ENCODE results near the gene EXD2.
A peak's percentile ranks its signal among the peaks of the same experiment; 100 is the strongest.
"Not testable (repeated sequence)": the region's sequence is repeated elsewhere in the genome, so short reads cannot be mapped to it uniquely, and the experiment has no call there.

Gene EXD2, protein sequence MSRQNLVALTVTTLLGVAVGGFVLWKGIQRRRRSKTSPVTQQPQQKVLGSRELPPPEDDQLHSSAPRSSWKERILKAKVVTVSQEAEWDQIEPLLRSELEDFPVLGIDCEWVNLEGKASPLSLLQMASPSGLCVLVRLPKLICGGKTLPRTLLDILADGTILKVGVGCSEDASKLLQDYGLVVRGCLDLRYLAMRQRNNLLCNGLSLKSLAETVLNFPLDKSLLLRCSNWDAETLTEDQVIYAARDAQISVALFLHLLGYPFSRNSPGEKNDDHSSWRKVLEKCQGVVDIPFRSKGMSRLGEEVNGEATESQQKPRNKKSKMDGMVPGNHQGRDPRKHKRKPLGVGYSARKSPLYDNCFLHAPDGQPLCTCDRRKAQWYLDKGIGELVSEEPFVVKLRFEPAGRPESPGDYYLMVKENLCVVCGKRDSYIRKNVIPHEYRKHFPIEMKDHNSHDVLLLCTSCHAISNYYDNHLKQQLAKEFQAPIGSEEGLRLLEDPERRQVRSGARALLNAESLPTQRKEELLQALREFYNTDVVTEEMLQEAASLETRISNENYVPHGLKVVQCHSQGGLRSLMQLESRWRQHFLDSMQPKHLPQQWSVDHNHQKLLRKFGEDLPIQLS

DNA sequence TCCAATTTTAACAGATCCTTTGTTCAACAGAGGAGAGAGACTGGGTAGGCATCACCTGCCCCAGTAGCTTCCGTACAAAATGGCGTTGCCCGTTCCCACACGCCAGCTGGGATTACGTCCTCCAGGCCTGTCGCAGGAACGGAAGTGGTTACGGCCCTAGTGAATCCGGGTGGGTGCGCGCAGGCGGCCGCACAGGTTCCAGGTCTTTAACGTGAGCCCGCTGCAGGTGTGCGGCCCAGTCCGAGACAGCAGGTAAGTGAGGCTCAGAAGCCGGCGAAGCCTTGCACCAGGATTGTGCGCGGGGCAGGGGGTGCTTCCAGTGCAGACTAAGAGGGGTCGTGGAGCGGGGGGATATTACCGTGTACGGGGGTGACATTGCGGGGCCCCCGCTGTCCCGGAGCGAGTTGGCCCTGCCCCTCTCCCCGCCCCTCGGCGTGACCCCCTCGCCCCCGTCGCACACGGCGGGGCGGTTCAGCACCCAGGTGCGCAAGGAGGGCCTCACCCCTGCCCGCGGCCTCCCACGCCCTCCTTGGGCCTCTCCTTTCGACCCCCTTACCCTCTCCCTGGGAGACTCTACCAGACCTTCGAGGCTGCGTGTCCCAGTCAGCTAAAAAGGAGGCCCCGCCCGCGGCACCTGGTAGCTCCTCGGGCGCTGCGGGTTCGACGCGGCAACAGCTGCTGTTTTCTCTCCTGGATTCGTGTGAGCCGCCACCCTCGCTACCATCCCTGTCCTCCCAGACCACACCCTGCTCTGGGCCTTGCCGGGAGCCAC, at the start of gene EXD2:
TSS of gene EXD2 (plus strand) at position 159 of the 772 bp plus-strand sequence. CDS start 17,973 bp downstream, outside the sequence.
- peak; percentile 81 to 85 for DNase-seq

DNA sequence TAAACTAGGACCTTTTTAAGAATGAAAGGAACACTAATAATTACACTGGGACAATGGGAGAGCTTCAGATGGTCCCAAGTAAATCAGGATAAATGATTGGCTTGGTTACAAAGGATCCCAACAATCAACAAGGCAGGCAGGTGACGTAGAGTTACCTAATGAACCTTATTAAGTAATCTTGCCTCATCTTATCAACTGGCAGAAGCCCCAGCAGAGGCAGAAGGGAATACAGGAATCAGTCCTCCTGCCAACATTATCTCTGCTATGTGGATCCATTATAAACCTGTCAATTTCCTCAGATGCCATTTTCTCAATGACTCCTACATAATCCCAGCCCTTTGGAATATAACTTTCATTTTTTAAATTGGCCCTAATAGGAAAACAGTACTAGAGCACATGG, 49.7 kb upstream of the EXD2 start:
- DNase-seq = no peak

DNA sequence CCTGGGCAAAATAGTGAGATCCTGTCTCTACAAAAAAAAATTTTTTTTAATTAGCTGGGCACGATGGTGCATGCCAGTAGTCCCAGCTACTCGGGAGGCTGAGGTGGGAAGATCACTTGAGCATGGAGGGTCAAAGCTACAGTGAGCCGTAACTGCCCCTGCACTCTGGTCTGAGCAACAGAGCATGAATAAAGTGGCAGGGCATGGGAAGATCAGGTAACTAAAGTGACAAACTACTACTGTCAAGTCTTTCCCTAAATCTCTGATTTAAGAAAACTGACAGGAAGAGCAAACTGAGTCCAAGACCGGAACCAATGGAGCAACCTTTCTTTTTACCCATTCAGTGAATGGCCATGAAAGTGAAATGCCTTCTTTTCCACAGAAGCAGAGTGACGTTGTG, 49.2 kb upstream of the EXD2 start:
- DNase-seq = no peak

DNA sequence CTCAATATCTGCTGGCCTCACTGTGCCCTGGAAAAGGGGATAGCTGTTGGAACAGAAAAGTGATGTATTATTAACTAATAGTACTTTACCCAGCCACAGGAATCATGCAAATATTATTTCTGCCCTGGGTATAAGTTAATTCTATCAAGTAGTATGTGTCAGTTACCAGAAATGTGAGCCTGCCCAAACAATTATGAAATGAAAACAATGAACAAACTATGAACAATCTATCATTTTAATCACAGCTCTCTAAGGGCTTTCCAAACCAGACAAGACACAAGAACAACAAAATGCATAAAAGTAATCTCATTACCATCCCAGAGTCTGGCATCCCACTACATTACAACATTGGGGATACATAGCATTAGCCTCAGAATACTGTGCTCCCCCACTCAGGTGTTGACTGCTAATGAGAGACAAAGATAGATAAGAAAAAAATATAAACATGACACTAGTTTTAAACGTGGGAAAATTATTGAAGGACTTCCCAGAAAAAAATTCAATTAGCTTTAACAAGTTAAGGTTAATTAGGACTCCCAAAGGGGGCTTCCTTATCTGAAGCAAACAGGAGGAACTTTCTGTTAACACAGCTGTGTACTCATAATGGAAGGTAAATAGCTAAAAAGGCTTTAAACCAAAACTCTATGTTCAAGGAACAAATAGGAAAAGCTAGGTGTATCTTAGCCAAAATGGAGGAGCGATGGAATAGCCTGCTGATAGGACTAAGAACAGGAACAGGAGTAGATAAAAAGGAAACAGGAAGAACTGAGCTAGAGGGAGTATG, 41.6 kb upstream of the EXD2 start:
- DNase-seq = no peak

DNA sequence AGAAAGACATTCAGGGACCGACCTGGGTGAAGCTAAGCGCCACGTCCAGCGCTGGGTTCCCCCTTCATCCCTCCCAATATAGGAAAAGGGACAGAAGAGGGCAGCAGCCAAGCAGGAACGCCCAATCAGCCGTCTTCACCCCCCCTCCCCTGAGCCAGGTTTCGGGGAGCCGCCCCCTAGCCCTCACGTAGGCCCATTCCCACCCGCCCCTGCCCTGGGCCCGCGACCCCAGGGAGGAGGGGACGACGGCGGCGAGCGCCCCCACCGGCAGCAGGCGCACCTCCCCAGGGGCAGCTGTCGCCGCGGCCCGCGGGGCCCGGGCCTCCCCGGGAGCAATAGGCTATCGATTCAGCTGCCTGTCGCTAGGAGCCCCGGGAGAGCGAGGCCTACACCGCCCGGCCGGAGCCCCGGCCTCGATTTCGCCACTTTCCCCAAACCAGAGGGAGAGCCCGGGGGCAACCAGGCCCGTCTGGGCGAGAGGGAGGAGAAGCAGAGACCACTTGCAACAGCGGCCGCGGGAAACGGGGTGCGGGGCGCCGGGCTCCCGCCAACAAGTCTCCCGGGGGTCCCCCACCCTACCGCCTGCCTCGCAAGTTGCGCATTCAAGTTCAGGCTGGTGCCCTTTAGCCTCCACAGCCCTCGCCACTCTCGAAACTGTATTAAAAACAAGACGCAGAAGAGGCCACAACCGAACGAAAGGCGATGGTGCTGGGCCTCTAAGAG, 39.7 kb upstream of the EXD2 start:
- peak; percentile 72 to 79 for DNase-seq

DNA sequence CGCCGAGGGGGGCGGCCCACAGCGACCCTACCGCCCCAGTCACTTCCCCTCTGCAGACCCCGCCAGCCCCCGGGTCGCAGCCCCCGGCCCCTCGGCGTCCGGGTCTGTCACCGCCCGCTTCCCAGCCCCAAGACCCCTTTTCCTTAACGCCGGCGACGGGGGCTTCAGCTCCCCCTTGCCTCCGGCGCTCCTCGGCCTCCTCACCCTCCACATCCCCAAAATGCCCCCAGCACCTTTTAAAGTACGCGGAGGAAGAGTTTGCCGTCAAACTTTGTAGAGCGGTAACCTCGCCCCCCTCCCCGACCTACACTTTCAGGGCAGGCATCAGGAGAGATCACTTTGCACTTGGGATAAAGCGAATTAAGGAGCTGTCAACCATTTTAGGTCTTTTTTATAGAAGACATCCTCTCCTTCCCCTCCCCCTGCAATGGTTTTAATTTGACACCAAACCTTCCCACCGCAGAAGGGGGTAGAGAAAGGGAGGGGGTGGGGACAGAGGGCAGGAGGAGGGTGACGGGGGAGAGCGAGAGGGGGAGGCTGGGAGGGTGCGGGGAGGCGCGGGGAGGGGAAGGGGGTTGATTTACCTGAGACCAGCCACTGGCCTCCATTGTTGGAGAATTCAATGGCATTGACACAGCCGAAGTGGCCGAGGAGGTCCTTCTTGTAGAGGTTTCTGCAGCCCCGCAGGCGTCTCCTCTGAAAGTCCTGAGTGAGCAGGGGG, 39.0 kb upstream of the EXD2 start:
- peak; percentile 42 to 48 for DNase-seq

DNA sequence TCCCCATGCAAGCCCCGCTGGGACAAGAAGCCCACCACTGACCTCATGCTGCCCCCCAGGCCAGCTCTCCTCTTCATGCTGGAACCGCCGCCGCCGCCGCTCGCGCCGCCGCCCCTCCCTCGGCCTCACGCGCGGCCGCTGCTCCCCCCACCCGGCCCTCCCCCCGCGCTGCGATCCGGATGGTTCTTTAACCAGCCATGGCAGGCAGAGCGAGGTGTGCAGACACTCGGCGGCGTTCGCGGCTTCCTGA, 38.5 kb upstream of the EXD2 start, which contains the start of gene DCAF5:
TSS of gene DCAF5 (minus strand) at position 218 of the 250 bp plus-strand sequence. CDS start at position 77, 141 bp downstream.
- peak; percentile 92 to 93 for DNase-seq

DNA sequence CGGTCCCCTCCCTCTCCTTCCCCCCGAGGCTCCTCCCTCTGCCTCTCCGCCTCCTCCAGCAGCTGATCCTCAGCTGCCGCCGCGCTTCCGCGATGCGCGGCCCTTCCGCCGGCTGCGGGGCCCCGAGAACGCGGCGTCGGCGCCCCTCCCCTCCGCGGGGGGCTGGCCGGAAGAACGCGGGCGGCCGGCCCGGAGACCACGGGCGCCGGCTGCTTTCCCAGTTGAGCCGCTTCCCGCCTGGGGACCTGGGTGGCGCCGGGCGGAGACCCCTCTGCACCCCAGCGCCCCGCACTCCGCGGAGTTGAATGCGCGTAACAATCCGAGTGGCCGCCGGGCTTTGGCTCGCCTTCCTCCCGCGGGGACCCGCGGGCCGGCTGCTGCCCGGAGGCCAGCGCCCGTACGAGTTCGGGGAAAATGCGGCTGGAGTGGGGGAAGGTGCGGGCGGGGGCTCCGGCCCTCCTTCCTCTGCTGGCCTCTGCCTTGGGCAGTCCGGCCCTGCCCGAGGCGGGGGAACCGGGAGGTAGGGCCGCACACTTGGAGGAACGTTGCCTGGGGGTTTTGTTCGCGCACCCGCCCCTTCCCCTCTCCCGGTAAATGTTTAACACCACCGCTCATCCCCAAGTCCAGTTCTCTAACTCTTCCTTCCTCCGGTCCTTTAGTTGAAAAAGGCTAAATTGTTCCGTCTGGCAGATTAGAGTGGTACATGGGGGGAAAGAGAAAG, 38.0 kb upstream of the EXD2 start:
- no peak for DNase-seq

DNA sequence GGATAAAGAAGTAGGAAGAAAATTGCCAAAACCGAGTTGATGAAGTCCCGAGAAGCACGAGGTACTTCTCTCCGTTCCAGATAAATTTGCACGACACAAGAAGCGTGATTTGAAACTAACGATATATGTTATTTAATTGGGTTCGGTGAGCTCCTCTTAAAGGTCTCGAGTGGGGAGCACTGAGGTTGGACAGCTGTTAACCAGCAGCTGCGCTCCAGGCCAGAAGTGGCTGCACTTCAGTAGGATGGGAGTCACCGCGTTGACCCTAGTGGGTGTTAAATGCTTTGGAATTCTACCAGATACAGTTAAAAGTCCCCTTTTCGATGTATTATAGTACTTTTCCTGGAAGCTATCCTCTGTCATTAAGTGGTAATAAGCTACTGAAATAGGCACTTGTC, 37.4 kb upstream of the EXD2 start:
- no peak for DNase-seq

DNA sequence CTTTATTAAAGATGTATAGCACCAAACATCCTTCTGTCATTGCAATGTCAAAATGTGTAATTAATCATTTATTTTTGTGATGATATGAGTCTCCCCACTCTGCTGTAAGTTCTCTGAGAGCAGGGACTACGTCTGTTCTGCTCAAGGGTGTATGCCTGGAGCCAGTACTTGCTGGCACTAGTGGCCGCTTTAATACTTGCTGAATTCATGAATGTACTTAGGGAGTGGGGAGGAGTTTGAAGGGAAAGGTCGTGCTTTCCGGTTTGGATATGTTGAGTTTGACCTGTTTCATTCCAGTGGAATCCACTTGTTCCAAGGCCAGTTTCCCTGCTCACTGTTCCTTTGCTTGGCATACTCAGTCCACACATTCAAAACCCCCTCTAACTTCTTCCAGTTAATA, 36.5 kb upstream of the EXD2 start:
- DNase-seq = no peak

DNA sequence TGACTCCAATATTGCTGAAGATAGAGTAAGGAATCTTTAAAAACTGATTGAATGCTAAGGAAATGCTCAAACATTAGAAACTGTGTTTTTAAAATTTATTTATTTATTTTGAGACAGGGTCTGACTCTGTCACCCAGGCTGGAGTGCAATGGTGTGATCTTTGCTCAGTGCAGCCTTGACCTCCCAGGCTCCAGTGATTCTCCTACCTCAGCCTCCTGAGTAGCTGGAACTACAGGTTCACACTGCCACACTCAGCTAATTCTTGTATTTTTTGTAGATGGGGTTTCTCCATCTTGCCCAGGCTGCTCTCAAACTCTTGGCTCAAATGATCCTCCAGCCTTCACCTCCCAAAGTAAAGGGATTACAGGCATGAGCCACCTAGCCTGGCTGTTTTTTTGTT, 35.1 kb upstream of the EXD2 start:
- DNase-seq = no peak

DNA sequence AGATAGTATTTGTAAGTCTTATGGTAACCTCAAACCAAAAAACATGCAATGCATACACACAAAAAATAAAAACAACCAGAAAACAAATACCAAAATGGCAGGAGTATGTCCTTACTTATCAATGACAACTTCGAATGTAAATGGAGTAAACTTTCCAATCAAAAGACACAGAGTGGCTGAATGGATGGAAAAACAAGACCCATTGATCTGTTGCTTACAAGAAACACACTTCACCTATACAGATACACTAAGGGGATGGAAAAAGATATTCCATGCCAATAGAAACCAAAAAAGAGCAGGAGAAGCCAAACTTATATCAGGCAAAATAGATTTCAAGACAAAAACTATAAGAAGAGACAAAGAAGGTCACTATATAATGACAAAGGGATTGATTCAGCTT, 29.7 kb upstream of the EXD2 start:
- no peak for DNase-seq

DNA sequence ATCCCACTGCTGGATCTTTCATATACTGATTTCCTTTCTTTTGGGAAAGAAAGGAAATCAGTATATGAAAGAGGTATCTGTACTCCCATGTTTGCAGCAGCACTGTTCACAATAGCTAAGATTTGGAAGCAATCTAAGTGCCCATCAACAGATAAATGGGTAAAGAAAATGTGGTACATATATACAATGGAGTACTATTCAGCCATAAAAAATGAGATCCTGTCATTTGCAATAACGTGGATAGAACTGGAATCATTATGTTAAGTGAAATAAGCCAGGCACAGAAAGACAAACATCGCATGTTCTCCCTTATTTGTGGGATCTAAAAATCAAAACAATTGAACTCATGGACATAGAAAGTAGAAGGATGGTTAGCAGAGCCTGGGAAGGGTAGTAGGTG, 25.5 kb upstream of the EXD2 start:
- not testable (repeated sequence) for DNase-seq

DNA sequence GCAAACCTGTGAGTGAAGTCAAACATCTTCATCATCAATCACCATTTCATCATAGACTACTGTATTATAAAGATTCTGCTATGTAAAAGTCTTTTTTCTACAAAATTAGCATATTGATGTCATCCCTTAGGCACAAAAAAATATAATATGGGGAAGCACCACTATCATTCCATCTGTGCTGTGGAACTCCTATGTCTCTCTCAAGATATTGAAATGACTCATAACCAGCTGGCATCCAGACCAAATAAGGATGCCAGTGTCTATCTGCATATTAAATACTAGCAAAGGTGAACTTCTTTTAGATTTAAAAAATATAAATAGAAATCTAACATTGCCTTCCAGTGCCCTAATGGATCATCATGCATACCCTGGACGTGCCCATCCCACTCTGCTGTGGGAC, 20.5 kb upstream of the EXD2 start:
- DNase-seq = no peak

DNA sequence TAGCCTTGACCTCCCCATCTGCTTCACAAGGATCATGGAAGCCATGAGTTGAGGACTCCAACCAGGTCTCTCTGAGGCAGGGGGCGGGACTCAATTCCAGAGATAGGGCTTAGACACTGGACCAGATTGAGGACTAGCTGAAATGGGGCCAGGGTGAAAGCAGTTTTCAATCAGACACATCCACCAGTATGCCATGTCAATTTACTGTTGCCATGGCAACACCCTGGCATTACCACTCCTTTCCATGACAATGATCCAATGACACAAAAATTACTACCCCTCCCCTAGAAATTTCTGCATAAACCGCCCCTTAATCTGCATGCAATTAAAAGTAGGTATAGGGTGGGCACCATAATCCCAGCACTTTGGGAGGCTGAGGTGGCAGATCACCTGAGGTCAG, 19.7 kb upstream of the EXD2 start:
- DNase-seq = no peak

DNA sequence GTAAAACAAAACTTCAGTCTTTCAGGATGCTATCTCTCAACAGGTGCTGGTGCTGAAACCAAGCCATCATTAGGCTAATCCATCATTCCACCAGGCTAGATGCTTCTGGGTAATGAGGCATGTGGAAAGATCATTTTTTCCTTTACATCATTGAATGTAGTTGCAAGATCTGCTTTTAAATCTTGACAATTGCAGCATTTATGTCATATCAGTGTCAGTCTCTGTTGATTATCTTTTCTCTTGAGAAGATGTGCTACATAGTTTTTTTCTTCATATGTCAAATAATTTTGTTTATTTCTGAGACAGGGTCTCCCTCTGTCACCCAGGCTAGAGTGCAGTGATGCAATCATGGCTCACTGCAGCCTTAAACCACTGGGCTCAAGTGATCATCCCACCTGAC, 16.2 kb upstream of the EXD2 start:
- DNase-seq = no peak

DNA sequence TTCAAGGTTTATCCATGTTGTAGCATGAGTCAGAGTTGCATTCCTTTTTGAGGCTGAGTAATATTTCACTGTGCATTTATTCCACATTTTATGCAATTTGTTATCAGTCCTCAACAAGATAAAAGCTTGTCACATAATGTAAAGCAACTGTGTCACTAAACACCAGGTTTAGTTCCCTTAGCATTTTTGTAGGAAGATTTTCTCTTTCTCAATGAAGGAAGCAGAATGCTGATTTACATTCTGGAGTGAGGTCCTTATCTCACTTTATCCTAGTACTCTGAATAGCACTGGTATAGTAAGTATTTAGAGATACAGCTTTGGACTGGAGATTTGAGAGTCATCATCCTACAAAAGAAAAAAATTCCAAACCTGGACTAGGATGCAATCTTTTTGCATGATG, 9.8 kb upstream of the EXD2 start:
- DNase-seq = no peak

DNA sequence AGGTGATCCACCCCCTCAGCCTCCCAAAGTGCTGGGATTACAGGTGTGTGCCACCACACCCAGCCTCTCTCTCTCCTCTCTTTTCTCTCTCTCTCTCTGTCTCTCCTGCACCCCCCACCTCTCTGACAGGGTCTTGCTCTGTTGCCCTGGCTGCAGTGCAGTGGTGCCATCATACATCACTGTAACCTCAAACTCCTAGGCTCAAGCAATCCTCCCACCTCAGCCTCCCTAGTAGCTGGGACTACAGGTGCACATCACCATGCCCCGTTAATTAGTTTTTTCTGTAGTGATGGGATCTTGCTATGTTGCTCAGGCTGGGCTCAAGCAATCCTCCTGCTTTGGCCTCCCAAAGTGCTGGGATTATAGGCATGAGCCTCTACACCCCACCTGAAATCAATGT, 8.7 kb upstream of the EXD2 start:
- not testable (repeated sequence) for DNase-seq

DNA sequence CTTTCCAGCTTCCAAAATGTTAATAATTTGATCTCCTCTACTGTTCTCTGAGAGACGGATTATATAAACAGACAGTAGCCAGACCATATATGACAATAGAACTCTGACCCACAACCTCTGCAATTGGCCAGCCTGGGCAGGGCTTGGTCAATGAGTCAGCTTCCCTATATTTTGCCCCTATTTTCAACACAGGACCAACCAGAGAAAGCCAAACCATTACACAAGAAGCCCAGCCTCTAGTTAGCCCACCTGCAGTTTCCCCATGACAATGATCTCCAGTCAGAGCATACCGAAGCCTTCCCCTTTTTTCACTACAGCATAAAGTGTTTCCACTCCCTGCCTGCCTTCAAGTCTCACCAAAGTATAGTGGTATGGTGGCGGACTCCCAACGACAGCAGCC, 7.6 kb upstream of the EXD2 start:
- DNase-seq = no peak

DNA sequence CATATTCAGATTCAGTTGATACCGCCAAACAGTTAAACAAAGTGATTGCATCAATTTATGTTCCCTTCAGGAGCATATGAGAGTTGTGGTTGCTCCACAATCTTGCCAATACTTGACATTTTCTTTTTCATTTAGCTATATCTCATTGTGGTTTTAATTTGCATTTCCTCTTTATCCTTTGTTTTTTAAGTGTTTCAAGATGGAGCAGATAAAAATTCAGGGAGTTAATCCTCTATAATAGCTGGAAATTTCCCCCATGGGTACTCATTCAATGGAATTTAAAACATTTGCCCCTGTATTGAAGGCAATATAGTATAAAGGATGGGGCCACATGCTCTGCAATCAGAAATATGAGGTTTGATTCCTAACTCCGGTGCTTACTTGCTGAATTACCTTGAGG, 1.1 kb upstream of the EXD2 start:
- no peak for DNase-seq

DNA sequence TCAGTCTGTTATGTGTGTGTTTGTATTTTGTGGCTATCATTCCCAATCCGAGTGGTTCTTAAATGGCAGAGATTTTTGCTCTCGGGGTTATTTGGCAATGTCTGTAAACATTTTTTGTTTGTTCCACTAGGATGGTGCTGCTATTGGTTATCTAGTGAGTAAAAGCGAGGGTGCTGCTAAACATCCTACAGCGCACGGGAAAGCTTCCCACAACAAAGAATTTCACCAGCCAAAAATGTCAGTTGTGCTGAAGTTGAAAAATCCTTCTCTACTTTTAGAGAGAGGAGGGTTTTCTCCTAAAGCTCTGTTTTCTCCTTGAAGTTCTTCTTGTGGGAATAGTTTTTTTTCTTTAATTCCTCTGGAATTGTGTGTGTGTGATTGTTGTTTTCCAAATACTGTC, 2.4 kb downstream of the EXD2 start:
- no peak for DNase-seq
